A673 (cell line): Measurements from ENCODE around the gene SCYL1. TPM values are rescaled to one million over a fixed set of nuclear protein-coding genes. Genes with fewer than 3 reads are reported as not detected.
A peak's percentile ranks its signal among the peaks of the same experiment; 100 is the strongest.

ENCODE experiments used
- BruUV-seq: library from RNA; stranded (reverse); fragments of 400-500 nt; replicated peaks from 2 replicates; lab custom pipeline; 2021; lab: Mats Ljungman, UMichigan
- CTCF ChIA-PET: fragments of 300-600 bp; sonication (Branson Sonifier 250); formaldehyde crosslinking; loops from one replicate; lab custom pipeline; 2022; ENCODE audit warnings: antibody characterized with exemption; lab: Charles Lee
- POLR2A ChIA-PET: fragments of 300-600 bp; sonication (Branson Sonifier 250); formaldehyde crosslinking; loops from one replicate; lab custom pipeline; 2022; ENCODE audit warnings: antibody characterized with exemption; ENCODE audit not compliant: low non-redundant PET; lab: Charles Lee
- DNase-seq: peaks from one replicate; pipeline ENCODE4 v3.0.0-alpha.2; 2015; ENCODE audit warnings: low spot score
- H3K27ac ChIP-seq: fragments of 200-600 bp; sonication (generic); 2 replicates; pipeline ENCODE4 v1.5.1; 2016; ENCODE audit warnings: mixed run types, low read depth, mild to moderate bottlenecking, mixed read lengths, antibody characterized with exemption, low read length; ENCODE audit not compliant: poor library complexity, severe bottlenecking
- H3K27me3 ChIP-seq: fragments of 200-600 bp; sonication (generic); replicated peaks from 2 replicates; pipeline ENCODE4 v1.6.1; 2017; ENCODE audit warnings: mixed run types, low read depth, mild to moderate bottlenecking, mixed read lengths, antibody characterized with exemption, low read length; ENCODE audit not compliant: insufficient read depth, poor library complexity
- H3K36me3 ChIP-seq: fragments of 200-600 bp; sonication (generic); 2 replicates; pipeline ENCODE4 v1.6.1; 2016; ENCODE audit warnings: mixed run types, mild to moderate bottlenecking, mixed read lengths, antibody characterized with exemption, low read length; ENCODE audit not compliant: insufficient read depth, poor library complexity, severe bottlenecking
- H3K4me1 ChIP-seq: fragments of 200-600 bp; sonication (generic); 2 replicates; pipeline ENCODE4 v1.6.1; 2017; ENCODE audit warnings: mixed run types, mild to moderate bottlenecking, mixed read lengths, antibody characterized with exemption, low read length; ENCODE audit not compliant: insufficient read depth, poor library complexity, severe bottlenecking
- H3K4me3 ChIP-seq: fragments of 200-600 bp; sonication (generic); 2 replicates; pipeline ENCODE4 v1.5.1; 2016; ENCODE audit warnings: low read depth, mixed run types, mild to moderate bottlenecking, mixed read lengths, low read length; ENCODE audit not compliant: poor library complexity, severe bottlenecking
- H3K9me3 ChIP-seq: fragments of 200-600 bp; sonication (generic); 2 replicates; pipeline ENCODE4 v1.6.1; 2016; ENCODE audit warnings: mixed run types, low read depth, mild to moderate bottlenecking, mixed read lengths, antibody characterized with exemption, low read length; ENCODE audit not compliant: poor library complexity, severe bottlenecking
- CTCF ChIP-seq: fragments of 300-800, 200-600 bp; sonication (generic); conservative IDR thresholded peaks from 2 replicates; pipeline ENCODE4 v1.5.1; 2017; ENCODE audit warnings: low read depth, mild to moderate bottlenecking, antibody characterized with exemption, low read length, moderate library complexity, mixed read lengths
- EZH2 ChIP-seq: fragments of 200-600 bp; sonication (generic); IDR thresholded peaks from 2 replicates; pipeline ENCODE4 v1.6.1; 2017; ENCODE audit warnings: borderline replicate concordance, low read depth, mild to moderate bottlenecking, mixed read lengths, antibody characterized with exemption, low read length; ENCODE audit not compliant: poor library complexity, severe bottlenecking
- intact Hi-C: fragments of 100-400 bp; cut with micrococcal nuclease; formaldehyde crosslinking; loops from one replicate; pipeline ENCODE4 v1.10.0; 2022; ENCODE audit not compliant: unreplicated experiment
- total RNA-seq: library from RNA; stranded (reverse); gene quantifications from 2 replicates; pipeline ENCODE4 v1.2.3, GENCODE V29; 2021

The SCYL1 gene
- total RNA-seq, 1 experiment from 2014 or later, result 90.6 TPM

GRCh38 chr11:65489035-65489705, 35.7 kb upstream of the SCYL1 start:
- ChIA-PET POLR2A (interaction anchor here (0.7 to 4.1 kb wide), 5 partner anchors 8 to 17 kb away, joined by 3 to 37 read pairs (median 3); partner anchors contain the start of gene MALAT1), CTCF (no interaction called here)
- H3K9me3 ChIP-seq, result no peaks in the 10 kb centered on the region
- intact Hi-C loops, result no loop called here
- no TSS peak for BruUV-seq
- peaks cover 78% of the 10 kb centered on the region for H3K4me1 ChIP-seq
- H3K27ac ChIP-seq, result peak overlapping the region; percentile 90
- H3K27me3 ChIP-seq, result no peaks in the 10 kb centered on the region
- DNase-seq, result no peak
- TF ChIP-seq CTCF, result no peak
- TF ChIP-seq EZH2, result no peak
- H3K36me3 ChIP-seq, result no peaks in the 10 kb centered on the region
- no peak overlapping the region for H3K4me3 ChIP-seq

GRCh38 chr11:65489706-65490320, 35.1 kb upstream of the SCYL1 start:
- BruUV-seq, result no TSS peak
- H3K27ac ChIP-seq, result peak overlapping the region; percentile 90
- peak; percentile 3 for DNase-seq
- H3K27me3 ChIP-seq, result no peaks in the 10 kb centered on the region
- intact Hi-C loops, result no loop called here
- H3K4me3 ChIP-seq, result no peak overlapping the region
- TF ChIP-seq EZH2 (no peak), CTCF (no peak)
- CTCF ChIA-PET, result no interaction called here
- POLR2A ChIA-PET, result interaction anchor here (0.7 to 4.1 kb wide), 3 partner anchors 10 to 12 kb away, joined by 3 to 37 read pairs (median 3); partner anchors contain the start of gene MALAT1
- H3K9me3 ChIP-seq, result no peaks in the 10 kb centered on the region
- H3K4me1 ChIP-seq, result peaks cover 83% of the 10 kb centered on the region
- H3K36me3 ChIP-seq, result no peaks in the 10 kb centered on the region

GRCh38 chr11:65491163-65491465, 33.8 kb upstream of the SCYL1 start:
- H3K9me3 ChIP-seq, result no peaks in the 10 kb centered on the region
- peak overlapping the region; percentile 90 for H3K27ac ChIP-seq
- CTCF ChIA-PET, result no interaction called here
- POLR2A ChIA-PET, result interaction anchor here (0.7 to 2.9 kb wide), 5 partner anchors 9 to 72 kb away, joined by 4 to 17 read pairs (median 8); no protein-coding TSS in a partner anchor
- BruUV-seq, result no TSS peak
- peak; percentile 9 for DNase-seq
- TF ChIP-seq CTCF, result no peak
- no peak for TF ChIP-seq EZH2
- peaks cover 83% of the 10 kb centered on the region for H3K4me1 ChIP-seq
- H3K27me3 ChIP-seq, result no peaks in the 10 kb centered on the region
- H3K4me3 ChIP-seq, result no peak overlapping the region
- intact Hi-C loops, result no loop called here
- H3K36me3 ChIP-seq, result no peaks in the 10 kb centered on the region
